Epithelial cell of prostate (primary cell): Measurements from ENCODE around the gene TEKT5.
"Not testable (repeated sequence)": the region's sequence is repeated elsewhere in the genome, so short reads cannot be mapped to it uniquely, and the experiment has no call there.

Experiments
- DNase-seq: peaks from one replicate; pipeline ENCODE4 v3.0.0-alpha.2; 2011; ENCODE audit warnings: low read depth, low spot score
- H3K27ac ChIP-seq: fragments of 450-650 bp; 2 replicates; pipeline ENCODE4 v1.5.1; 2017; ENCODE audit warnings: mild to moderate bottlenecking

TEKT5 gene

DNA sequence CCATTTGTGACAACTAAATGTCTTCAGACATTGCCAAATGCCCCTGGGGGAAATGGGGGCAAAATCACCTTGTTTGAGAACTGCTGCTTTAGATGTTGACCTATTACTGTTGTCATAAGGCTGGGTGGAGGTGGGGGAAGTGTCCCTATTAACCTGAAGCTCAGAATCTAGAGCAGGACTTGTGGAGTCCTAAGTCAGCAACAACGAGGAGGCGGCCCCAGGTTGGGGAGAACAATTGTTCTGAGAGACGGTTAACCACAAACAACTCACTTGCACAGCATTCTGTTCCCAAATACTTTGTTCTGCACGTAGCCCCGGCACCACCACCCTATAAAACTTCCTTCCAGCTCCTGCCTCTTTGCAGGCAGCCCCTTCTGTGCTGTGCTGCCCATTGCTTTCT, 32.5 kb downstream of the TEKT5 start:
- H3K27ac ChIP-seq = no peak overlapping the region
- no peak for DNase-seq

DNA sequence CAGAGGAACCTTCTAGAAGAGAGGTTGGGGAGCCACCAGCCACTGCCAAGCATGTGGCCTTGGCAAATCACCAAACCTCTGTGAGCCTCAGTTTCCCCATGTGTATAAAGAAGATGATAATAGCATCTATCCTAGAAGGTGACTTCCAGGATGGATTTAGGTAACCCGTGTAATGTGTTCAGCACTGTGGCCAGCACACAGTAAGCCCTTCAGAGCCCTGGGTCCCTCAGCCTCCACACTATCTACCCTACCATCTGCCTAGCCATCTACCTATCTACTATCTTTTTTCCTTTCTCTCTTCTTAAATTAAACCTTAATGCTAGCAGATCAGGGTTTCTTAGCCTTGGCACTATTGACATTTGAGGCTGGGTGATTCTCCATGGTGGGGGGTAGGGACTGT, 33.0 kb downstream of the TEKT5 start:
- DNase-seq = no peak
- H3K27ac ChIP-seq = no peak overlapping the region

DNA sequence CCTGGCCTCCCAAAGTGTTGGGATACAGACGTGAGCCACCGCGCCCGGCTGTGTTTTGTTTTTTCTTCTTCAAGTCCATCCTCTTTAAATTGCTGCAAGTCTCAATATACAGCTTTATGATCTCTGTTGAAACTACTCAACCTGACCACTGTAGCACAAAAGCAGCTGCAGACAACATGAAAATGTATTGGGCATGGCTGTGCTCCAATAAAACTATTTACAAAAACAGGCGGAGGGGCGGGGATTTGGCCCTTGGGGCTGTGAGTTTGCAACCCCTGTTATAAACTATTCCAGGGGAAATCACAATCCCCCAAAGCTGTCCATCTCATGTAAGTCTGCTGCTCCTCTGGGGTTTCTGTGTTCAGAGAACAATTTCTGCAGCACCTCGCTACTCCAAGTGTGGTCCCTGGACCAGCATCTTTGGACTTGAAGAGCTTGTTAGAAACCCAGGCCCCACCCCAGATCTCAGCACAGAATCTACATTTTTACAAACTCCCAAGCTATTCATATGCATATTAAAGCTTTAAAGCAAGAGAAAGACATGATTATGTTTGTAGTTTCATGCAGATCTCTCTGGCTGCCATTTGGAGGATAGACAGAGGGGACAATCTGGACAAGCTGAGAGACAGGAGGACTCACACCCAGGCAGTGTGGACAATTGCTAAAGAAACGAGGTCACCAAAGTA, 33.6 kb downstream of the TEKT5 start:
- no peak for DNase-seq
- no peak overlapping the region for H3K27ac ChIP-seq

DNA sequence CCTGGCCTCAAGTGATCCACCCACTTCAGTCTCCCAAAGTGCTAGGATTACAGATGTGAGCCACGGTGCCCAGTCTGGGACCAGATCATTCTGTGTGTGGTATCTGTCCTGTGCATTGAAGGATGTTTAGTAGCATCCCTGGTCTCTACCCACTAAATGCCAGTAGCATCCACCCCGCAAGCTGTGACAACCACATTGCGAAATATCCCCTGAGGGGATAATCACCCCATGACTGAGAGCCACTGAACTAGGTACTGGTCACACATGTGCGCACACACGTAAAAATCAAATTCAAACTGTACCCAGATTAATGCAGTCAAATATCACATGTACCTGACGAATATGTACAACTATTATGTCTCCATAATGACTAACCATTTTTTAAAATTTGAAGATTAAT, 35.8 kb downstream of the TEKT5 start:
- no peak for DNase-seq
- H3K27ac ChIP-seq = no peak overlapping the region

DNA sequence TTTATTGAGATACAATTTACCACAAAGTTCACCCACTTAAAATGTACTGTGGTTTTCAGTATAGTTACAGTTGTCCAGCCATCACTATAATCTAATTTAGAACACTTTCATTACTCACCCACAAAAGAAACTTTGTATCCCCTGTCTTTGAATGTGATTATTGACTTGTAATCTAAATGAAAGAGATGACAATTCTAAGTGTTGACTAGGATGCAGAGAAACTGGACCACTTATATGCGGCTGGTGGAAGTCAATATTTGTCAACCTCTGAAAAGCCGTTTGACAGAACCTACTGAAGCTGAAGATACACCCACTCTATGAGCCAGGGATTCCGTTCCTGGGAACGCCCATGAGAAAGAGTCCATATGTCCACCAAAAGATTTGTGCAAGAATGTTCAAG, 36.8 kb downstream of the TEKT5 start:
- no peak overlapping the region for H3K27ac ChIP-seq
- no peak for DNase-seq

DNA sequence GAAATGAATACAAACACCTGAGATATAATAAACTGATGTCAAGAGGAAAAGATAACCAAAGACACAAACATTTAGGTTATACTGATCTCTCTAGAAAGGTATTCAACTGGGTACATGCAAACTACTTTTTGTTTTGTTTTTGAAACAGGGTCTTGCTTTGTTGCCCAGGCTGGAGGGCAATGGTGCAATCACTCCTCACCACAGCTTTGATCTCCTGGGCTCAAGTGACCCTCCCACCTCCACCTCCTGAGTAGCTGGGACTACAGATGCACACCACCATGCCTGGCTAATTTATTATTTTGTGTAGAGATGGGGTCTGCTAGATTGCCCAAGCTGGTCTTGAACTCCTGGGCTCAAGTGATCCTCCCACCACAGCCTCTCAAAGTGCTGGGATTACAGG, 38.1 kb downstream of the TEKT5 start:
- no peak for DNase-seq
- no peak overlapping the region for H3K27ac ChIP-seq

DNA sequence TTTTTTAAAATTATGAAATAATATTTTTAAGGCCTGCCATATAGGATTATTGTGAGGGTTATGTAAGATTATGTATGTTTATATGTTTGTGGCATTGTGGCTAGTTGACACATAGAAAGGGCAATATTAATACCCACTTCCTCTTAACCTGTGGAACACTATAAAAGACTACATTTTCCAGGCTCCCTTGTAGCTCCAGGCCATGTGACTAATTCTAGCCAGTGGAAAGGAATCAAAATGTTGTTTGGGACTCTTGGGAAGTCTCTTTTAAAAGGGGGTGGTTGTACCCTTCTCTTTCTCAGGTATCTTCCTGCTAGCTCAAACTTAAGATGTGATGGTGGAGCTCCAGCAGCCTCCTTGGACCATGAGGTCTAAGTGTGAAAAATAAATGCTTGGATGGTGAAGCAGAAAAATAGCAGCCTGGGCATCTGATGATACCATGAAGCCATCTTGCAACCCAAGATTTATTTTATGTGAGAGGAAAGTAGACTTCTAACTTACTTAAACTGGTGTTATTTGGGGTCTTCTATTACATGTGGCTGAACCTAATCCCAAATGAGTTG, 39.2 kb downstream of the TEKT5 start:
- no peak overlapping the region for H3K27ac ChIP-seq
- DNase-seq = no peak

DNA sequence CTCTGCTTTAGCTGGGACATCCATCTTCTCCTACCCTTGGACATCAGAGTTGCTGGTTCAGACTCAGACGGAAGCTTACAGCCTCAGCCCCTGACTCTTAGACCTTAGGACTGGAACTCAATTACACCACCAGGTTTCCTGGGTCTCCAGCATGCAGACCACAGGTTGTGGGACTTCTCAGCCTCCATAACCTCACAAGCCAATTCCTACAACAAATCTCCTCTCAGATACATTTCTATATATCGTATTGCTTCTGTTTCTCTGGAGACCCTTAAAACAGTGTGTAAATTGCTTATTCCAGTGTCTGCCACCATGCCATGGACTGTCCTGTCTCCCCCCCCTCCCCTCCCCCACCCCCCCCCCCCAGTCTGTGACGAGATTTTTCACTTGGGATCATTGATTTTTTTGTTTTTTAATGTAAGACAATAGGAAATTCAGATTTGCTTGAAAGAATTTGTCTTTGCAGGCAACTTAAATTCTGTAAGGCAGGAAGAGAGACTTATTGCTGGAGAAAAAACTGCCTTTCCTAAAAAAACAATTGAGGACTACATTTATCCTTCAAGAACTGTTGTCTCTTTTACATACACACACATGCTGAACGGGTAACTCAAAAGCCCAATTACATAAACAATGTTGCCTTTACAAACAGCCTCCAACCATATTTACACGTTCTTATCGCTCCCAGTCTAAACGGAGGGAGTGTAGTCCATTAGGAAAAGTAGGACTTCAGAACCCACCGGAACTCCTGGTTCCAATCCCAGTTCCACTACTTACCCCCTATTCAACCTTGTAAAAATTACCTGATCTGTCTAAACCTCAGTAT, 39.9 kb downstream of the TEKT5 start:
- no peak for DNase-seq
- H3K27ac ChIP-seq = no peak overlapping the region

DNA sequence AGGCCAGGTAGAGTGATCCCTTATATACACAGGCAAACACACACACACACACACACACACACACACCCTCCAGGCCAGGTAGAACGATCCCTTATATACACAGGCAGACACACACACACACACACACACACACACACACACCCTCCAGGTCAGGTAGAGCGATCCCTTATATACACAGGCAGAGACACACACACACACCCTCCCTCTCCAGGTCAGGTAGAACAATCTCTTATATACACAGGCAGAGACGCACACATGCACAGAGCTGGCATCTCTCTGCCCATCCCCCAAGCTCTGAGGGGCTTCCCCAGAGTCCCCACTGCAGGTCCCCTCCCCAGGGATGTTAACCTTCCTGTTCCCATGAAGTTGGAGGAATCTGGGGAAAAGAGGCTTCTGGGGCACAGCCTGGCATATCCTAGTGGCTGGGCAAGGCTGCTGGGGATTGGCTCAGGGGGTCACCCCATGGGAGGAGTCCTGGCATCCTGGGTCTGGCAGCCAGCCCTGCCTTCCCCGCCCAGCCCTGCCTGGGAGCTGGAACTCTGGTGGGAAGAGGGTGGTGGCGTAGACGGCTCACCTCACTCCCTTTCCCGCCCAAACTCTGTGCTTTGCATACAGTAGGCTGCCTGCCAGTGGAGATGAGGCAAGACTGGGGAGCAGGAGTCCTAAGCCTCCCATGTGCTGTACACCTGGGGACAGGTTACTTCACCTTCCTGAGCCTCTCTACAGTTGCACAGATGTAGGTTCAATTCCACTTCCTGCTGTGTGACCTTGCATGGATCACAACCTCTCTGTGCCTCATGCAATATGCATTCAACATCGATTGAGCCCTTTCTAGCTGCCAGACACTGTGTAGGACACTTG, 41.8 kb downstream of the TEKT5 start:
- no peak overlapping the region for H3K27ac ChIP-seq
- peak; percentile 27 for DNase-seq

DNA sequence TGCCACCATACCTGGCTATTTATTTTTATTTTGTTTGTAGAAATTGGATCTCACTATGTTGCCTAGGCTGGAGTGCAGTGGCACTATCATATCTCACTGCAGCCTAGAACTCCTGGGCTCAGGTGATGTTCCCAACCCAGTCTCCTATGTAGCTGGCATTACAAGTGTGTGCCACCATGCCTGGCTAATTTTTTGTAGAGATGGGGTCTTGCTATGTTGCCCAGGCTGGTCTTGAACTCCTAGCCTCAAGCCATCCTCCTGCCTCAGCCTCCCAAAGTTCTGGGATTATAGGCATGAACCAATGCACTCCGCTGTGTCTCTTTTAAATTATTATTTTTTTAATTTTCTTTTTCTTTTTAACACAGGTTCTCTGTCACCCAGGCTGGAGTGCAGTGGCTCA, 45.6 kb downstream of the TEKT5 start:
- not testable (repeated sequence) for H3K27ac ChIP-seq, DNase-seq

DNA sequence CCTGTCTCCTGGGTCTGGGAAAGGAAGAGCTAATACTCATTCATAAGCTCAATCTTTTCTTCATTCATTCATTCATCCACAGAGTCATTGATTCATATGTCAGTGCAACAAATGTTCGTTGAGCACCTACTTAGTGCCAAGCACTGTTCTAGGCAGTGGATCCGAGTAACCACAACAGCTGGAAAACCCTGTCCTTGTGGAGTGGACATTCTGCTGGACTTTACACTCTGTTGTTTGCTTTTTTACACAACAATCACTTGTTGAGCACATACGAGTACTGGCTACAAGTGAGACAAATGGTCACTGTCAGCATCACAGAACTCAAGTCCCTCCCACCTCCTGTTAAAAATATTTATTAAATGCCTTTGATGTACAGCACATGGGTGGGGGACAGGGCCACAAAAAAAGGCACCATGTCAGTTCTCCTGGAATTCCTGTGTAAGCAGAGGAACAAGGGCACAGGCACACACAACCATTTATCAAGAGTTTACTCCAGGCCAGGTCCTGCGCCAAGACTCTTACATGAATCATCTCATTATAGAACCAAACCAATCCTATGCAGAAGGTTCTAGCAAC, 46.9 kb downstream of the TEKT5 start:
- DNase-seq = no peak
- no peak overlapping the region for H3K27ac ChIP-seq

DNA sequence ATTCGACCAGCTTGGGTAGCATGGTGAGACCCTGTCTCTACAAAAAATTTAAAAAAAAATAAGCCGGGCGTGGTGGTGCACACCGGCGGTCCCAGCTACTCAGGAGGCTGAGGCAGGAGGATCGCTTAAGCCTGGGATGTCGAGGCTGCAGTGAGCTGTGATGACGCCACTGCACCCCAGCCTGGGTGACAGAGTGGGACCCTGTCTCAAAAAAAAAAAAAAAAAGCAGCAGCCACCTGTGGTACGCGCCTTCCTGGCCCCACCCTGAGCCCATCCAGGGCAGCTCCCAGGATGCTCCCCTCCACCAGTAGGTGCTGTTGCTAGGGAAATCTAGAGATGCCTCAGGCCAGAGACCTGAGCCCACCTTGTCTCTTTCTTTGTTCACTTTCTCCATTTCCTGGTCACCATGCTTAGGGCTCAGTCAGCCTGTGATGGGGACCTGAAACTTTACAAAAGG, 47.4 kb downstream of the TEKT5 start:
- DNase-seq = no peak
- H3K27ac ChIP-seq = no peak overlapping the region

DNA sequence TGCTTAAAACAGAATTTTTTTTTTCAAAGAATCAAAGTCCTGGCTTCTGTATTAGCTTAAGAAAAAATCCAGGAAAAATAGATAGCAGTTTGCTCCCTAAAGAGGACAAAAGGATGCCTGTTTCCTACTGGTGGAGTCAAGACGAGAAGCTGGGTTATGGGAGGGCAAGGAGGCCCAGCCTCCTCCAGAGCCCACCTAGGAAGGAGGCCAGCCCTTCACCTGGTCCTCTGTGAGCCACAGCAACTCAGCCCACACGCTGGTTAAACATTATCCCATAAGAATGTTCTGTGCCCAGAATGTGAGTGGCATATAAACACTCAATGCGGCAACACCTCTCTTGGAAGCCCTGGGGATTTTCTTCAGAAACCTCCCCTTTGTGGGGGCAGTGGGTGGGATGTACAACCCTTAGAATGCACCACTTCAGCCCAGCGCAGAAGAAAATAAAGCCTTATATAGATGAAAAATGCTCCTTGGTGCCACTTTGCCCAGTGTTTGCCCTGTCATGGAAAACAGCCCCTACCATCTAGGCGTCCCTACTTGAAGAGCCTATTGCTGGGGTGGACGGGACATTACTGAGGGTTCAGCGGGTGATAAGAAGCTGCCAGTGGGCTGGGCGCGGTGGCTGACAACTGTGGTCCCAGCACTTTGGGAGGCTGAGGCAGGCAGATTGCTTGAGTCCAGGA, 48.0 kb downstream of the TEKT5 start:
- H3K27ac ChIP-seq = no peak overlapping the region

DNA sequence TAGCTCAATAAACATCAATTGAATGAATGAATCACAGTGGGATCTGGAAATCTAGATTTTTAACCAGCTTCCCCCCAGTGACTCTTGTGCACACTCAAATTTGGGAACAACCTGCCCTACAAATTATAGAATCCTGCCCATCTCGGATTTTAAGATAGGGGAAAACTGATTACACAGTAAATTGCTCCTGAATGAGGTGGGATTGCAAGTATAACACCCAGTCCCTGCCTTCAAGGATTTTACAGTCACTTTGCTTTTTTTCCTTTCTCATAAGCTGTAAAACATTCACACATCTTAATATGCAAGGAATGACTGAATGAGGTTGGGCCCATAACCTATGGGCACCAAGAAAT, 48.5 kb downstream of the TEKT5 start:
- no peak overlapping the region for H3K27ac ChIP-seq
- no peak for DNase-seq

More for the DNA sequence above, 48.0 kb downstream of the TEKT5 start:
- no peak for DNase-seq

DNA sequence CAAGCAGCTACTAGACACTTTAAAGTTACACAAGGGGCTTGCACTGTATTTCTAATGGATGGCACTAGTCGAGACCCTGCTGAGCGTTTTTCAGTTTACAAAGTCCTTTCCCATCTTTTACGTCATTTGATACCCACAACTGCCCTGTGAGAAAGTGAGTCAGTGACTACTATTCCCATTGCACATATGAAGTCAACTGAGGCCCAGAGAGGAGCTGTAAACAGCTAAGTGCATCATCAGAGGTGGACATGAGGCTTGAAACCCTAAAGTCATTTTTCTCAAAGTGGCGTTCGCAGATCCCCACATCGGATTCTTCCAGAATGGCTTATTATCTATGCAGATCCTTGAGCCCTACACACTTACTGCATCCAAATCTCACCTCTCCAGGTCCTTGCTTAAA, 50.6 kb downstream of the TEKT5 start:
- H3K27ac ChIP-seq = no peak overlapping the region
- DNase-seq = no peak

DNA sequence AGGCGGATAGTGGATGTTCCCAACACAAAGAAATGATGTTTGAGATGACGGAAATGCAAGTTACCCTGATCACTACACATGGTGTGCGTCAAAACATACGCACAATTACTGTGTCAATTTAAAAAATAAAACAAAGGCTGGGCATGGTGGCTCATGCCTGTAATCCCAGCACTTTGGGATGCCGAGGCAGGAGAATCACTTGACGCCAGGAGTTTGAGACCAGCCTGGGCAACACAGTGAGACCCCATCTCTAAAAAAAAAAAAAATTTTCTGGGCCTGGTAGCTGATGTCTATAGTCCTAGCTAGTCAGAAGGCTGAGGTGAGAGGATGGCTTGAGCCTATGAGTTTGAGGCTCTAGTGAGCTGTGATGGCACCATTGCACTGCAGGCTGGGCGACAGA, 51.8 kb downstream of the TEKT5 start:
- no peak overlapping the region for H3K27ac ChIP-seq
- DNase-seq = no peak

DNA sequence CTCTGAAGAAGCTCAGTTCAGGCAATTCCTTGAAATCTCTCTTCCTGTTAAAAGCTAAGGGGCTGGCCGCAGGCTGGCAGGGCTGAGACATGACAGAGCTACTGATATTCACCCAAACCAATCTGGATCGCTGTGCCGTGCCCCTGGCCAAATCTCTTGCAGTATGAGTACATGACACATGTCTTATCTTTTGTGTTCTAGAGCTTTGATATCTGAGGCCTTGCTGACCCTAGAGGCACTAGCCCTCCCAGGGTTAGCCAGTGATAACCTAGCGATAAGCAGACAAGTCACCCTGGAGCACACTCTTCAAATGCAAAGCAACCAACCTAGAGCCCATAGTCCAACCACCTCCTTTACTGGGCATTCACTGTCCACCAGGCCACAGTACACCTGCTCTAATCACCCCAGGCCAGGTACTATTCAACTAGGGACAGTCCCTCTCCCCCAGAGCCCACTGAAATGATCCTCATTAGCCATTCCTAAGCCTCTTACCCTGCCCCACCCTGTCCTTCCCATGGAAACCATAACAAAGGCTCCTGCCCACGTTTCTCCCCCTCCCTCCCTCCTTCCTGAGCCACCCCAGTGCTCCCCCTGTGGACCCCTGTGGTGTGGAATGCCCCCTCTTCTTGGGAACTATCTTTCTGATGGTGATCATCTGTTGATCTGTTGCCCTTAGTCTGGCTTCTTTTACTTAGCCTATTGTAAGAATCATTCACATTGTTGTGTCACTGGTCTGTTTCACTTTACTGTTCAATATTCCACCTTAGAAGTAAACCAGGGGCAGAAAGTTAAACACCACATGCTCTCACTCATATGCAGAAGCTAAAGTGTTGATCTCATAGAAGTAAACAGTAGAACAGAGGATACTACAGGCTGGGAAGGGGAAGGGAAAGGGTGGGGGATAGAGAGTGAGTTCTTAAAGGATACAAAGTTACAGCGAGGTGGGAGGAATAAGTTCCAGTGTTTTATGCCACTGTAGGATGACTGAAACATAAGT, 52.5 kb downstream of the TEKT5 start:
- DNase-seq = no peak
- H3K27ac ChIP-seq = no peak overlapping the region

DNA sequence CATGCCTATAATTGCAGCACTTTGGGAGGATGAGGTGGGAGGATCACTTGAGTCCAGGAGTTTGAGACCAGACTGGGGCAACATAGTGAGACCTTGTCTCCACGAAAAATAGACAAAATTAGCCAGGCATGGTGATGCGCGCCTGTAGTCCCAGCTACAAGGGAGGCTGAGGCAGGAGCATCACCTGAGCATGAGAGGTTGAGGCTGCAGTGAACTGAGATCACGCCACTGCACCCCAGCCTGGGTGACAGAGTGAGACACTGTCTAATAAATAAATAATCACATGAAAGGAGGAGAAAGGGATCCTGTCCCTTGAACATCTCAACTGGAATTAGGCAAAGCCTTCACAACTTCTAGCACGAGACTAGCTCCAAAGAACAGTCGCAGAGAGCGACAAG, 53.2 kb downstream of the TEKT5 start:
- no peak overlapping the region for H3K27ac ChIP-seq
- DNase-seq = no peak

DNA sequence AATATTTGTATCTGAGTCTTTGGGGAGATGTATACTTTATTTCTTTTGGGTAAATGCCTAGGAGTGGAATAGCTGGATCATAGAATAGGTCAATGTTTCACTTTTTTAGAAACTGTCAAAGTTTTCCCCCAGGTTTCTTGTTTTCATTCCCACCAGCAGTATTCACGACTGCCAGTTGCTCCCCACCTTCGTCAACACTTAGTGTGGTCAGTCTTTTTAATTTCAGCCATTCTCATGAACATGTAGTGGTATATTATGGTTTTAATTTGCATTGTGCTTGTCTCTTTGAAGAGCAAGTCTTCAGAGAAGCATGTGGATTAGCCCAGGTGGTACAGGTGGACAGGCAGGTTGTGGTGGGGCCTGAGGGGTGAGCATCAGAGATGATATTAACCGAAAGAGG, 53.8 kb downstream of the TEKT5 start:
- DNase-seq = no peak
- H3K27ac ChIP-seq = no peak overlapping the region
